GM04504 (cell line): ENCODE results near the gene CLEC2B.
"Not testable (repeated sequence)": the region's sequence is repeated elsewhere in the genome, so short reads cannot be mapped to it uniquely, and the experiment has no call there.

Source experiments
- DNase-seq: peaks from one replicate; pipeline ENCODE4 v3.0.0-alpha.2; 2012; ENCODE audit warnings: low read depth

Gene CLEC2B

GRCh38 chr12:9869307-9870161 is at the start of gene CLEC2B:
CLEC2B (minus strand) TSS chr12:9869354.
- DNase-seq = peak; percentile 82

DNA sequence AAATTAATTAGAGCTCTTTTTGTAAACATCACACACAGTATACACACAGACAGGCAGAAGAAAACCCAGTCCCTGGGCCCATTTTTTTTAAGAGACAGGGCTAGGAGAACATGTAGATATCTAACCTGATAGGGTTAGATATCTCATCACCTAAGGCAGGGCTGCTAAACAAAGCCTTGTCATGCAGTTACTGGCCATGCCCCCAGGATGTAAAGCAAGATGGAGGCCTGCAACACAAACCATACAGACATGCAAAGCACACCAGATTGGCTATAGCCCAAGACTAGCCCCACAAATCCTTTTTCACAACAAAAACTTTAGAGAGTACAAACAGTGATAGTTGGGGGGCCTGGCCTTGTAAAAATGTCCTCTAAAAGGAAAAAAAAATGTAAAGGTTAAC is 42.6 kb upstream of the CLEC2B start:
- no peak for DNase-seq

DNA sequence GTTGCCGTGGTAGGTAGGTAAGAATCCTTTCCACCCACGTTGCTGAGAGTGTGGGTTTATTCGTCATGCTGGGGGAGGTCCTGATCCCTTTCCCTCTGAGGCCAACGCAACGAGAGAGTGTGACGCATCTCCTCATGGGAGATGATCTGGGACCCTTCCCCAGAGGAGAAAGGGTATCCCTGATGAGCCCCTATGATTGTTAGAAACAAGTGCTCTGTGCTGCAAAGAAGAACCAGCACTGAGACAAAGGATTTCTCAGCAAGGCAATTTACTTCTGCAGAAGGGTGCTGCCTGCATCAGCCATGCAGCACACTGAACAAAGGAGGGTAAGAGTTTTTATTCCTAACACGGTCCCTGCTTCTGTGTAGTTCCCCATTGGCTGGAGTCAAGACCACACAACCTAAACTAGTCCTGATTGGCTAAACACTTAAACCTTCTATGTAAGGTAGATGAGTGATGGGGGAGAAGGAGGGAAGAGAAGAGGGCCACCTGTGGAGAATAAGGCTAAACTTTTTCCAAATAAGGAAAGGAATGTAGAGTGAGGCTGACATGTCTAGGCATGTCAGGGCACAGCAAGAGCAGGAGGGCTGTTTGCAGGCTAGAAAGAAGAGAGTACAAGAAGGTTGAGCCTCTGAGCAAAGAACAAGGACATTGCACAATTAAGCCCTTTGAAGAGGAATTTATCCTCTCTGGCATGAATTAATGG is 41.7 kb upstream of the CLEC2B start:
- no peak for DNase-seq

- no peak for DNase-seq
Measured at GRCh38 chr12:9909724-9910123, 40.6 kb upstream of the CLEC2B start.

GRCh38 chr12:9908350-9908749 is 39.2 kb upstream of the CLEC2B start:
- DNase-seq = no peak

- no peak for DNase-seq
Measured at GRCh38 chr12:9907769-9908168, 38.6 kb upstream of the CLEC2B start.

DNA sequence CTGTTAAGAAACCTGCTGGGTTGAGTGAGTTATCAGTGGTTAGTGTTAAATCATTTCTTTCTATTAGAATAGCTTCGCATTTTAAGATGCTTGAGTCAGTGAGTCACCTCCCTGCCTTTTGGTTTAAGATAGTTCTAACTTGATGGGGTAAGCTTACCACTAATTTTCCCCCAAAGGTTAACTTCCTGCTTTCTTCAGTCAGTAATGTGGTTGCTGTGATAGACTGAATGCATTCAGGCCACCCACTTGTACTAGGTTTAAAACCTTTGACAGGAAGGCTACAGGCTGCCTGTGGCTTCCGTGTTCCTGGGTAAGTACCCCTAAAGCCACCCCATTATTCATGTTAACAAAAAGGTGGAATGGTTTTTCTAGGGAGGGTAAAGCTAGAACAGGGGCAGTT is 37.7 kb upstream of the CLEC2B start:
- no peak for DNase-seq

DNA sequence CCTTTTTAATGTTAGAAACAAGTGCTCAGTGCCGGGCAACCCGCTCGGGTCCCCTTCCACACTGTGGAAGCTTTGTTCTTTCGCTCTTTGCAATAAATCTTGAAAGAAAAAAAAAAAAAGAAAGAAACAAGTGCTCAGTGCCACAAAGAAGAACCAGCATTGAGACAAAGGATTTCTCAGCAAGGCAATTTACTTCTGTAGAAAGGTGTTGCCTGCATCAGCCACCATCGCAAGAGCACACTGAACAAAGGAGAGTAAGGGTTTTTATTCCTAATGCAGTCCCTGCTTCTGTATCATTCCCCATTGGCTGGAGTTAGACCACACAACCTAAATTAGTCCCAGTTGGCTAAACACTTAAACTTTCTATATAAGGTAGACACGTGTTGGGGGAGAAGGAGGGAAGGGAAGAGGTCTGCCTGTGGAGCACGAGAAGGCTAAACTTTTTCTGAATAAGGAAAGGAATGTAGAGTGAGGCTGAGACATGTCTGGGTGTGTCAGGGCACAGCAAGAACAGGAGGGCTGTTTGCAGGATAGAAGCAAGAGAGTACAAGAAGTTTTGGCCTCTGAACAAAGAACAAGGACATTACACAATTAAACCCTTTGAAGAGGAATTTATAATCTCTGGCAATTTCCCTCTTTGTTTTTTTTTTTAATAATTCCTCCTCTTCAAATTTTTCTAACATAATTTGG is 33.5 kb upstream of the CLEC2B start:
- no peak for DNase-seq

DNA sequence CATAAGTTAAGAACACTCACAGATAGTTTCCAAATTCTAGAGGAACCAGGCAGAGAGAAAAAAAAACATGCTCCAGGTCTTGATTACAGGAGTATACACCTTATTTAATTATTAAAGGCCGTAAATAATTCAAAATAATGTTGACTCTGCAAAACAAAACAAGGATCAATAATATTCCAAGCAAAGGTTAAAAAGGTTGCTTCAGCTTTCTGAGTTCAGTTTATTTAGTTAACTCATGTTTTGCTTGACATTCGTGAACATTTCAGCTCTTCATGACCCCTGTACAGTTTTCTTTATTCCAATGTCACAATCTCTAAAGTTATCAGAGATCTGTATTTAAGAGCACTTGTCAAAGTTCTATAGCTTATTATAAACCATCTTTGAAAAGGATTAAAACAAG is 31.8 kb upstream of the CLEC2B start:
- DNase-seq = no peak

- DNase-seq = no peak
Measured at GRCh38 chr12:9899209-9899608, 30.1 kb upstream of the CLEC2B start.

GRCh38 chr12:9897535-9897934 is 28.4 kb upstream of the CLEC2B start:
- no peak for DNase-seq

DNA sequence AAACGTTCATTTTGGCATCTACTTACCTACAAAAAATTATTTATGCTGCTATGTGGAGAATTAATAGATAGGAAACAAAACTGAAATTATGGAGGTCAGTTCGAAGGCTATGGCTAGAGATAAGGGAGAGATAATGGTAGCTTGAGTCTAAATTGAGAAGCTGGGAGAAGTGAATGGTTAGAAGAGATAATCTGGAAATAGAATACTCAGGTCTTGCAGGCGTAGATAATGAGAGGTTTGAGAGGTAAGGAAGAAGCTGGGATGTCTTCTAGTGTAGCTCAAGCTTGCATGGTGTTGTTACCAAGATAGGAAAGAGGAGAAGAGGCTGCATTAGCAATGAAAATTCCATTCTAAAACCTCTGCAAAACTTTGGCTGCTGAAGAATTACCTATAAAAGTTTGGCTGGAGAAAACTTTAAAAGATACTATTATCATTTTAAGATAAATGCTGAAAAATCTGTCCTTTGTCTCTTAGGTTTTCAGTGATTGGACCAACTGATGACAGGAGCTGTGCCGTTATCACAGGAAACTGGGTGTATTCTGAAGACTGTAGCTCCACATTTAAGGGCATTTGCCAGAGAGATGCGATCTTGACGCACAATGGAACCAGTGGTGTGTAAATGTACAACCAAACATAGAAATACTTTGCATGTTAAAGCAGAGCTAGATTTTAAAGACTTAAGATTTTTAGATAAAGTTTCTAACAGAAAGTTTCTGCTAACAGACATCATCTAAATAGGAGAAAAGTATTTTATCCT is 26.2 kb upstream of the CLEC2B start:
- no peak for DNase-seq

- no peak for DNase-seq
Measured at GRCh38 chr12:9888665-9889273, 19.6 kb upstream of the CLEC2B start.

DNA sequence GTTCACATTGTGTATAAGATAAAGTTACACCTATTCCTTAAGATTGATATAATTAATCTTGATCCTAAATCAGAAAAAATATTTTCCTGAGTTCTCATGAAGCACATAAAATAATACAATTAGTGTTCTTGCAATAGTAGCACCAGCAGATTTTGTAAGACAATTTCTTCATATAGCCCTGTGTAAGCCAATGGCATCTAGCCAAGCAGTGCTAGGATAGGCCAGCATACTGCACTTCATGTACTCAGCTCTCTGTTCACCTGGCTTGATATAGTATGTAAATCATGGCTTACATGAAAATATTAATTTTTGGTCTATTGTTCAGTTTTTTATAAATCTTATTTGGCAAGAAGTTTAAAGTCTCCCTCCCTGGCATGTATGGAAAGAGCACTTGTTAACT is 14.0 kb upstream of the CLEC2B start:
- DNase-seq = no peak

DNA sequence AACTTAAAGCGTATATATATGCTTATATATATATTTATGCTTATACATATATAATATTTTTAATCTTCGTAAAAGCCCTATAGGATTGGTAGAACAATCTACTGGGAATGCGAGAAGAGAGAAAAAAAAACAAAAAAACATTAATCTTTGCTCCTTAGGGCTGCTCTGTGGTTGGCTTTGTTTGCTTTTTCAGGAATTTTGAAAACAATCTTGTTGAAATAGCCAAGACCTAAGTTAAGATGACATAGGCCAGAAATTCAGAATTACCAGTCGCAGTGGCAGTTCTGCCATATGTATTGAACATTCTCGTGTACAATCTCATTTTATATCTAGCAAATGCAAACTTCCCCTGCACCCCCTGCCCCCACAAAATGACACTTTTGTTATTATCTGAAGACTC is 12.8 kb upstream of the CLEC2B start:
- no peak for DNase-seq

- no peak for DNase-seq
Measured at GRCh38 chr12:9881246-9881645, 12.1 kb upstream of the CLEC2B start, which contains the start of gene KLRF2. KLRF2 (plus strand) TSS chr12:9881489; CDS start chr12:9881596, 107 bp downstream.

DNA sequence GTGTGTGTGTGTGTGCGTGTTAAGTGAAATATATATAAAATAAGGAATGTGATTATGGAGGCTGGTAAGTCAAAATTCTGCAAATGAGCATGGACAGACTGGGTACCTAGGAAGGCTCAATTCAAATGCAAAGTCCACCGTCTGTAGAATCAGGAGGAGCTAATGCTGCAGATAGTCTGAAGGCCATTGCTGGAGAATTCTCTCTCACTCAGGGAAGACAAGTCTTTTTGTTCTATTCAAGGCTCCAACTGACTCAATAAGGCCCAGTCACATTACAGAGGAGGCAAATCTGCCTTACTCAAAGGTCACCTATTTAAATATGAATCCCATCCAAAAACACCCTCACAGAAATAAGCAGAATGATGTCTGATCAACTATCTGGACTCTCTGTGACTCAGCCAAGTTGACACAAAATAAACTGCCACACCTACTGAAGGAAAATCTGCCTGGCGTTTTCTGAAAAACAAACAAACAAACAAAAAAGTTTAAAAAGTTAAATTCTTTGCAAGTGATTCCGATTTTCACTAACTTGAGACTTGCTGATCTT is 11.5 kb upstream of the CLEC2B start:
- DNase-seq = no peak

DNA sequence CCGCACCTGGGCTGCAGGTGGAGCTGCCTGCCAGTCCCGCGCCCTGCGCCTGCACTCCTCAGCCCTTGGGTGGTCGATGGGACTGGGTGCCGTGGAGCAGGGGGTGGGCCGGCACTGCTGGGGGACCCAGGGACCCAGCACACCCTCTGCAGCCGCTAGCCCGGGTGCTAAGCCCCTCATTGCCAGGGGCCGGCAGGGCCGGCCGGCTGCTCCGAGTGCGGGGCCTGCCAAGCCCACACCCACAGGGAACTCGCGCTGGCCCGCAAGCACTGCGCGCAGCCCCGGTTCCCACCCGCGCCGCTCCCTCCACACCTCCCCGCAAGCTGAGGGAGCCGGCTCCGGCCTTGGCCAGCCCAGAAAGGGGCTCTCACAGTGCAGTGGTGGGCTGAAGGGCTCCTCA is 7.0 kb upstream of the CLEC2B start:
- DNase-seq = not testable (repeated sequence)

DNA sequence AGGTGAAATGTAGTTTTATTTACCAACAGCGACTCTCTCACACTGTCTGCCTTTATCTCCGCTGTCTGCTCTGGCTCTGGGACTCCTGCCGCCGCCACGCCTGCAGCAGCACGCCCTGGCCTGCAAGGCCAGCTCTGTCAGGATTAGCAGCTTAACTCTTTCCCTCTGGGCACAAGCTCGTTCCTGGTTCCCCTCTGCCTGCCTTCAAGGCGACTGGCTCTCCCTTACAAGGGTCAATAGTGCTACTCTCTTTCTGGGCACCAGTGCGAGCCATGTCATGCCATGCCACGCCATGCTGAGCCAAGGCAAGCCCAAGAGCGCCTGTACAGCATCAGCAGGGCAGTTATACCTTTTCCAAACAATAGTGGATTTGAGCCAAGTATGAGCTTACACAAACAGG is 3.6 kb upstream of the CLEC2B start:
- DNase-seq = no peak

DNA sequence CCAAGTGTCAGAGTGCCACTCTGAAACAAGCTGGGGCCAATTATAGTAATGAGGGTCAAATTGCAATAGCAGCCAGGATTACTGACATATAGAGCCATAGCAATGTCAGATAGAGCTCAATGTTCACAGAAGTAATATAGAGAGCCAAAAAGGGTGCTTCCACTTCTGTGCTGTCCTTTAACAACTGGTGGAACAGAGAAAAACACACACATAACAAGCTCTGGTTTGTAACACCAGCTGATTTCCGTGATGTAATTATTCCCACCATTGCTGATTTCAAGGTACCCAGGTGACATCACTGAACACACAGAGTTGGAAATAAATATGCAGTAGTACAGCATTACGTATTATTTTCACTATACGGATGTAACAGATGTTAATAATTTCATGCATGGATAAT is 3.0 kb upstream of the CLEC2B start:
- no peak for DNase-seq

DNA sequence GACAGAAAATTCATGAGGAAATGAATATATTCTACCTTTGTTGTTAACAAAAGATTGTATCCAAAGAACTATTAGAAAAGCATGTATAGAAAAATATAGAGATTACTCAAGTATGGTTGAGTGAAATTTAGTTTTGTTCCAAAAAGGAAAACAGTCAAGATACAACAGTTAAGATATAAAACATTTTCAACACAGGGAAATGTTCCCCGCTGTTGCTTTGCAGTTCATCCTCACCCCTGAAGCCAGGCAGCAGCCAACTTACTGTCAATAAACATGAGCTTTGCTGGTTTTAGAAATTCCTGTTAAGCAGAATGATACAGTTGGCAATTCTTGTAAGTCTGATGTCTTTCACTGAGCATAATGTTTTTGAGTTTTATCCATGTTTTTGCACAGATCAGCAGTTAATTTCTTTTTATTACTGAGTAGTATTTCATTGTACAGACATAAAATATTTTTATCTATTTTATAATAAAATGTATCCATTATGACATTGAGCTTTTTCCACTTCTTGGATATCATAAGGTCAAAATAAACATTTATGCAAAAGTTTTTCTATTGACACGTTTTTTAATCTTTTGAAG is 1.2 kb upstream of the CLEC2B start:
- DNase-seq = no peak
